HepG2 (cell line): ENCODE results near the gene FETUB. TPM values are rescaled to one million over a fixed set of nuclear protein-coding genes. Genes with fewer than 3 reads are reported as not detected.
A peak's percentile ranks its signal among the peaks of the same experiment; 100 is the strongest.

Source experiments
- DRAP1 ChIP-seq: IDR thresholded peaks from 2 replicates; pipeline ENCODE4 v1.6.1; 2016; ENCODE audit warnings: missing genetic modification reagents, missing compliant biosample characterization
- ELF4 ChIP-seq: sonication (generic); formaldehyde crosslinking; IDR thresholded peaks from 2 replicates; pipeline ENCODE4 v1.5.0; 2020; ENCODE audit warnings: missing genetic modification reagents, mild to moderate bottlenecking, moderate library complexity, borderline replicate concordance
- FOSL1 ChIP-seq: sonication (generic); formaldehyde crosslinking; IDR thresholded peaks from 2 replicates; pipeline ENCODE4 v1.9.0; 2021; ENCODE audit warnings: missing genetic modification reagents, borderline replicate concordance
- FOXP1 ChIP-seq, 2 experiments: fragments of 450-650 bp in 1 of 2; IDR thresholded peaks; 2 replicates each; pipeline ENCODE4 v1.6.1; 2017 to 2018; ENCODE audit warnings: antibody characterized with exemption in 1 of 2
- HOXA9 ChIP-seq: sonication (generic); formaldehyde crosslinking; IDR thresholded peaks from 2 replicates; pipeline ENCODE4 v1.8.1; 2022; ENCODE audit warnings: missing genetic modification reagents, mild to moderate bottlenecking, moderate library complexity, borderline replicate concordance
- IKZF1 ChIP-seq: fragments of 450-650 bp; IDR thresholded peaks from 2 replicates; pipeline ENCODE4 v1.7.1; 2016
- JUND ChIP-seq: sonication (generic); formaldehyde crosslinking; IDR thresholded peaks from 2 replicates; pipeline ENCODE4 v1.8.0; 2022; ENCODE audit warnings: mild to moderate bottlenecking, missing genetic modification reagents
- MEIS1 ChIP-seq: sonication (generic); formaldehyde crosslinking; IDR thresholded peaks from 2 replicates; pipeline ENCODE4 v1.9.0; 2021; ENCODE audit warnings: mild to moderate bottlenecking, missing genetic modification reagents, moderate library complexity, borderline replicate concordance
- NFE2 ChIP-seq: sonication (generic); formaldehyde crosslinking; IDR thresholded peaks from 2 replicates; pipeline ENCODE4 v1.4.0; 2020; ENCODE audit warnings: missing genetic modification reagents
- NONO ChIP-seq, 2 experiments: fragments of 450-650 bp in 1 of 2; sonication (generic) in 1 of 2; formaldehyde crosslinking in 1 of 2; IDR thresholded peaks in 1 of 2; conservative IDR thresholded peaks in 1 of 2; 2 replicates each; pipeline versions ENCODE4 v1.6.1 to v1.8.0; 2017 to 2022; ENCODE audit warnings: mild to moderate bottlenecking in 1 of 2, missing genetic modification reagents in 1 of 2, moderate library complexity in 1 of 2
- SKIL ChIP-seq: sonication (generic); formaldehyde crosslinking; IDR thresholded peaks from 2 replicates; pipeline ENCODE4 v1.8.0; 2022; ENCODE audit warnings: missing genetic modification reagents, mild to moderate bottlenecking, moderate library complexity, borderline replicate concordance
- ZBTB37 ChIP-seq: sonication (generic); formaldehyde crosslinking; IDR thresholded peaks from 2 replicates; pipeline ENCODE4 v1.4.0; 2020; ENCODE audit warnings: mild to moderate bottlenecking, missing genetic modification reagents
- ZBTB42 ChIP-seq: sonication (generic); formaldehyde crosslinking; IDR thresholded peaks from 2 replicates; pipeline ENCODE4 v1.5.0; 2020; ENCODE audit warnings: mild to moderate bottlenecking, missing genetic modification reagents
- ZC3H13 ChIP-seq: sonication (generic); formaldehyde crosslinking; IDR thresholded peaks from 2 replicates; pipeline ENCODE4 v1.8.1; 2023; ENCODE audit warnings: mild to moderate bottlenecking, missing genetic modification reagents, moderate library complexity
- ZNF160 ChIP-seq: sonication (generic); formaldehyde crosslinking; IDR thresholded peaks from 2 replicates; pipeline ENCODE4 v1.8.0; 2022; ENCODE audit warnings: mild to moderate bottlenecking, inconsistent platforms, missing genetic modification reagents
- ZNF501 ChIP-seq: sonication (generic); formaldehyde crosslinking; IDR thresholded peaks from 2 replicates; pipeline ENCODE4 v1.5.1; 2020; ENCODE audit warnings: mild to moderate bottlenecking, moderate library complexity, missing genetic modification reagents
- ZNF589 ChIP-seq: sonication (generic); formaldehyde crosslinking; conservative IDR thresholded peaks from 2 replicates; pipeline ENCODE4 v1.8.0; 2022; ENCODE audit warnings: mild to moderate bottlenecking, moderate library complexity, missing genetic modification reagents
- ZNF597 ChIP-seq: sonication (generic); formaldehyde crosslinking; IDR thresholded peaks from 2 replicates; pipeline ENCODE4 v1.5.0; 2020; ENCODE audit warnings: missing genetic modification reagents
- ZNF615 ChIP-seq: sonication (generic); formaldehyde crosslinking; IDR thresholded peaks from 2 replicates; pipeline ENCODE4 v1.5.0; 2020; ENCODE audit warnings: mild to moderate bottlenecking, missing genetic modification reagents, borderline replicate concordance
- ZNF616 ChIP-seq: sonication (generic); formaldehyde crosslinking; IDR thresholded peaks from 2 replicates; pipeline ENCODE4 v1.5.0; 2020; ENCODE audit warnings: low read depth, mild to moderate bottlenecking, missing genetic modification reagents
- ZNF660 ChIP-seq: sonication (generic); formaldehyde crosslinking; IDR thresholded peaks from 2 replicates; pipeline ENCODE4 v1.5.1; 2020; ENCODE audit warnings: mild to moderate bottlenecking, low read depth, missing genetic modification reagents, borderline replicate concordance
- ZNF878 ChIP-seq: sonication (generic); formaldehyde crosslinking; IDR thresholded peaks from 2 replicates; pipeline ENCODE4 v1.8.1; 2023; ENCODE audit warnings: mild to moderate bottlenecking, missing genetic modification reagents, moderate library complexity
- polyA plus RNA-seq, 8 experiments: library from polyadenylated mRNA; depleted of rRNA in 3 of 8; stranded (reverse) in 7 of 8; unstranded in 1 of 8; fragments of >200 nt; fragmentation: Illumina TruSeq in 4 of 8; extraction: Trizol in 4 of 8; gene quantifications; 2 replicates each; pipeline versions ENCODE4 v1.2.1 to v1.2.3, GENCODE V29; 2011 to 2016; ENCODE audit warnings: low read depth in 4 of 8, missing spikeins in 1 of 8, mixed read lengths in 1 of 8; ENCODE audit not compliant: insufficient read depth in 1 of 8
- total RNA-seq, 5 experiments: library from RNA; depleted of rRNA; stranded (reverse); fragments of >200 nt; fragmentation: Illumina TruSeq; extraction: Trizol; gene quantifications; 2 replicates each; pipeline ENCODE4 v1.2.3, GENCODE V29; 2016; ENCODE audit warnings: low read depth in 1 of 5
- TF ChIP-seq, protein P1 (sequence below): IDR thresholded peaks from 2 replicates; pipeline ENCODE4 v1.6.1; 2016; ENCODE audit warnings: low read depth

The FETUB gene
- total and polyA plus RNA-seq, 2 of the 13 experiments (the other 11 are each of a cell fraction or from before 2014, with no cell fraction given) = 2.1 to 4.4 TPM

GRCh38 chr3:186618318-186618938 is 21.8 kb upstream of the FETUB start (continued):
- TF ChIP-seq ZNF597 (CRISPR knock-in tag) (no peak), ZBTB37 (no peak), ZC3H13 (CRISPR knock-in tag) (peak; percentile 99), ZNF660 (CRISPR knock-in tag) (no peak), MEIS1 (CRISPR knock-in tag) (peak; percentile 39; the same call in 1 of the 2 replicates), NFE2 (no peak), ZNF589 (CRISPR knock-in tag) (peak; percentile 55; the same call in 1 of the 2 replicates), NONO (IDR thresholded peaks at IDR 0.05) (no peak), NONO (CRISPR knock-in tag; conservative IDR thresholded peaks at IDR 0.05) (peak; percentile 78; the same call in 1 of the 2 replicates), IKZF1 (no peak), ELF4 (CRISPR knock-in tag) (0 out of 2 replicates have a peak, but pooled peaks have one; percentile 3), ZBTB42 (CRISPR knock-in tag) (no peak), ZNF501 (CRISPR knock-in tag) (peak; percentile 76; the same call in 1 of the 2 replicates), JUND (CRISPR knock-in tag) (peak; percentile 46; the same call in 1 of the 2 replicates), ZNF615 (no peak), DRAP1 (no peak; the same call in none of the 2 replicates), ZNF160 (CRISPR knock-in tag) (no peak), FOXP1 (IDR thresholded peaks at IDR 0.05) (no peak), FOXP1 (CRISPR knock-in tag; IDR thresholded peaks at IDR 0.05) (no peak), HOXA9 (CRISPR knock-in tag) (peak; percentile 68; the same call in 1 of the 2 replicates), ZNF616 (CRISPR knock-in tag) (0 out of 2 replicates have a peak, but pooled peaks have one; percentile 22), SKIL (CRISPR knock-in tag) (peak; percentile 15), FOSL1 (CRISPR knock-in tag) (no peak), ZNF878 (CRISPR knock-in tag) (no peak)
- TF ChIP-seq, protein P1, sequence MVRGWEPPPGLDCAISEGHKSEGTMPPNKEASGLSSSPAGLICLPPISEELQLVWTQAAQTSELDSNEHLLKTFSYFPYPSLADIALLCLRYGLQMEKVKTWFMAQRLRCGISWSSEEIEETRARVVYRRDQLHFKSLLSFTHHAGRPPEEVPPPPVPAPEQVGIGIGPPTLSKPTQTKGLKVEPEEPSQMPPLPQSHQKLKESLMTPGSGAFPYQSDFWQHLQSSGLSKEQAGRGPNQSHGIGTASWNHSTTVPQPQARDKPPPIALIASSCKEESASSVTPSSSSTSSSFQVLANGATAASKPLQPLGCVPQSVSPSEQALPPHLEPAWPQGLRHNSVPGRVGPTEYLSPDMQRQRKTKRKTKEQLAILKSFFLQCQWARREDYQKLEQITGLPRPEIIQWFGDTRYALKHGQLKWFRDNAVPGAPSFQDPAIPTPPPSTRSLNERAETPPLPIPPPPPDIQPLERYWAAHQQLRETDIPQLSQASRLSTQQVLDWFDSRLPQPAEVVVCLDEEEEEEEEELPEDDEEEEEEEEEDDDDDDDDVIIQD = no peak; the same call in 1 of the 2 replicates
